T-helper 1 cell (primary cell): ENCODE measurements around the gene BLOC1S1.

ENCODE experiments used
- DNase-seq, 5 donors: peaks; one replicate each; pipeline ENCODE4 v3.0.0-alpha.2; 2012 to 2020

BLOC1S1 gene

DNA sequence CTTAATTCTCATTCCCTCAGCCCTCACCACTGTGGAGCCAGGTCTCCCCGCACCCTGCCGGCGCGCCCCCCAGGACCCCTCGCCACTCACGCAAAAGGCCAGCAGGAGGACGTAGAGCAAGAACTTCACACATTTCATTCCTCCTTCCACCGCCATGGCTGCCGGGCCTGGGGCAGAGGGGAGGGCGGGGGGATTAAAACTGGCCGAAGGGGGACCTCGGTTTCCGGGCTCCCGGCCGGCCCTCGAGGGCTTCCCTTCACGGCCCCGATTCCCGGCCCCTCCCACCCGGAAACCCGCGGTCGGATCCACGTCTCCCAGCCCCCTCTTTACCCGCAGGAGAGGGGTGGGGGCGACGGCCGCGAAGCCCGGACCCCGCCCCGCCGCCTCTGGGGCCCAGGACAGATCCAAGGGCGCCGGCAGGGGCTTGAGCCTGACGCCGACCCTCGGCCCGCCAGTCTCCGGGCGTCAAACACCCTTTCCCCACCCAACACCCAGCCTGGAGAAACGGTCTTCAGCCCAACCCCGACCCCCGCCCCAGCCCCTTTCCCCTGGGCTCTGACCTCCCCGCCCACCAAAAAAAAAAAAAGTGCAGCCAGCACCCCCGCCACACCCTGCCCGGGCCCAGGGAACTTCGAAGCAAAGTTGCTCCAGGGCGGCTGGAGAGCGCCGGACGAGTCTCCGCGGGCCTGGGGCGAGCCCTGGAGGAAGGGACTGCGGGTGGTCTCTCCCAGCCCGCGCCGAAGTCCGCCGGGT, 12.5 kb downstream of the BLOC1S1 start:
- no peak for DNase-seq

DNA sequence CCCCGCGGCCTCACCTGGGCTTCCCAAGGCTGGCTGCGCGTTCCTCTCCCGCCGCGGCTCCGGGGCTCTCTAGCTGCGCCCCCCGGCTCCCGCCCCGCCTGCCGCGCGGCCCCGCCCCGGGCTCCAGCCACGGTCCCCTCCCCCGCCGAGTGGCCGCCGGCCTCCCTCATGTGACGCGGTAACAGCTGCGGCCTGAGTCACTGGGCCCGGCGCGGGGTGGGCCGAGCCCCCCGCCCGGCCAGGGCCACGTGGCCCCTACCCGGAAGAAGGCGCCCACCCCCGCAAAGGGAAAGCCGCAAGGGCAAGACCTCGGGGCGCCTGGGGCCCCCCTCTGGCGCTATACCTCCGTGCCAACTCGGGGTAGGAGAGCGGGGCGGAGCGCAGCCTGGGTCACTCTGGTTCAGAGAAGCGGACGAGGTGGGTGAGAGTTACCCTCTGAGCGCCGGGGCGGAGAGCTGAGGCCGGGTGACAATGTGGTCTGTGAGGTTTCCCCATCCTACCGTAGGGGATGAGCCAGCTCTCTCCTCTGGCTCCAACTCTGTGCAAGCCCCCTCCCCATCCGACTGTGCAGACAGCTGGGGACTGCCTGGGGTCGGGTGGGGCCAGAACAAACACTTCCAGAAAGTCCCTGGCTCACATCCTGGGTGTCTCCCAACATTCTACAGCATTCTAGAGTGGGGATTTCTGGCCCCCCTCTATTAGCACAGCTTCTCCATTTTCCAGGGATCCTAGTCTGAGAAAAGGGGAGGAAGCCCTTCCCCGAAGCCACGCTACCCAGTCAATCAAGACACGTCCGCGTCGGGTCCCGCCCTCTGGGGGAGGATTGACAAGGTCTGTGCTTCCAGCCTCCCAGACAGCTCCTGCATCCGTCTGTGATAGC, 13.3 kb downstream of the BLOC1S1 start, which contains the start of gene CD63:
Gene CD63 (minus strand): TSS at position 71 of the 880 bp plus-strand sequence. CDS start 668 bp downstream, outside the sequence.
- DNase-seq, result peak in 4 of 5 donors; percentile 30 to 60 (median 54)

- peak in 1 of 5 donors; percentile 47 for DNase-seq
Observed at GRCh38 chr12:55729819-55730818, 14.3 kb downstream of the BLOC1S1 start.

DNA sequence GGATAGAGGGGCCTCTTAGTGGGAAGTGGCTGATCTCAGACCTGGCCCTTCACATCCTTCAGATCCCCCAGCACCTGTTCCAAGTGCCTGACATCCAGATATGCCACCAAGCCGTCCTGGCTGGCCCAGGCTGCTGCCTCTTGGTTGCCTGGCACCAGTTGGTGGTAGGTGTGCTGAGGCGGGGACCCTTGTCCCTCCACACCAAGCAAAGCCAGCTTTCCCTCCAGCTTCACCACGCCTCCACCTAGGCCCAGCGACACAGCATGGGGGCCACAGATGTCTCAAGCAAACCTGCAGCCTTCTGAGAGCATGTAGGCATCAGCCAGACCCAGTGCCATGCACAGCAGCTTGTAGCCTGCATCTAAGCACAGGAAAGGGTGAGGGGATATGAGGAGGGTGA, 16.4 kb downstream of the BLOC1S1 start:
- DNase-seq, result no peak

- DNase-seq, result no peak
Observed at GRCh38 chr12:55733021-55733555, 17.2 kb downstream of the BLOC1S1 start.

- DNase-seq, result no peak
Observed at GRCh38 chr12:55733858-55734257, 18.0 kb downstream of the BLOC1S1 start.

DNA sequence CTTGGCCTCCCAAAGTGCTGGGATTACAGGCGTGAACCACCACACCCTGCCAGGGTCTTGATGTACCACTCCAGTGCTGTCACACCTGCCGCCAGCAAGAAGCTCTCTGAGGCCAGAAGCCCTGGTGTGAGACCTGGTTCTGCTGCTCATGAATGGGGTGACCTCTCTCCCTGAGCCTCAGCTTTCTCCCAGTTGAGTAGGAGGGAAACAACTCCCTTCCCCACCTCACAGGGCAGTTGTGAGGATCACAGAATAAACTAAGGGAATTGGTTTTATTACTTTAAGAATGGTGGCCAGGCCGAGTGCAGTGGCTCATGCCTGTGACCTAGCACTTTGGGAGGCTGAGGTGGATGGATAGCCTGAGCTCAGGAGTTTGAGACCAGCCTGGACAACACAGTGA, 18.7 kb downstream of the BLOC1S1 start:
- no peak for DNase-seq

GRCh38 chr12:55736076-55736475, 20.2 kb downstream of the BLOC1S1 start:
- DNase-seq, result no peak

DNA sequence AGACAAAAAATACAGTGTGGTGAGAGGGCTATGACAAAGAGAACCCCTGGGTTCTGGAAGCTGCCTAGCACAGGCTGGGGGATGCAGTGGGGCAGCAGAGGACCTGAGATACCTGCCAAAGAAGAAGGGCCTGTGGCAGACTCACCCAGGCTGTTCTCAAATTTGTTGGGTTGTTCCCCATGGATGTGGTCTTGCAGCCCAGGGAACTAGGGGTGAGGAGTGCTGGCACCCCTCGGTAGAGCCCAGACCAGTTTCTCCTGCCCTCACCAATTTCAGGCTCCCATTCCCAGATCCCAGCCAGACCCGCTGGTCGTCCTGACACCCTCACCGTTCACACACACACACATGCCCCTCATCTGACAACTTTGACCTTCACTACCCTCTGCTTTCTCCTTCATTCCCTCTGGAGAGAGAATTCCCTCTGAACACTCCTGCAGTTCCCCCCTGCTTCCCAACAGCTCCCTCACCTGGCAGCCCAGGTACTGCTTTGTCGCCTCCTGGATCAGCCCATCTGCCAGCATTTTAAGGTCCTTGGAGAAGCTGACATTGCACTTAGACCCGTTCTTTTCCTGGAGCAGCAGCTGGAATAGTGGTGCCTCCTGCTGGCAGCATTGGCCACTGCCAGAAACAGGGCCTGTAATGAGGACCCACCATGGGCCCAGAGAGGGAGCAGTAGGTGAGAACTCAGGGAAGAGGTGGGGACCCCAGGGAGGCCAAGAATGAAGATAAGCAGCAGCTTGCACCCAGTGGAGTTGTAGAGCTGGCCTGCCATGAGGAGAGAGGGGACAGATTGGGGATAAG, 21.1 kb downstream of the BLOC1S1 start:
- DNase-seq, result peak in 1 of 5 donors; percentile 66

DNA sequence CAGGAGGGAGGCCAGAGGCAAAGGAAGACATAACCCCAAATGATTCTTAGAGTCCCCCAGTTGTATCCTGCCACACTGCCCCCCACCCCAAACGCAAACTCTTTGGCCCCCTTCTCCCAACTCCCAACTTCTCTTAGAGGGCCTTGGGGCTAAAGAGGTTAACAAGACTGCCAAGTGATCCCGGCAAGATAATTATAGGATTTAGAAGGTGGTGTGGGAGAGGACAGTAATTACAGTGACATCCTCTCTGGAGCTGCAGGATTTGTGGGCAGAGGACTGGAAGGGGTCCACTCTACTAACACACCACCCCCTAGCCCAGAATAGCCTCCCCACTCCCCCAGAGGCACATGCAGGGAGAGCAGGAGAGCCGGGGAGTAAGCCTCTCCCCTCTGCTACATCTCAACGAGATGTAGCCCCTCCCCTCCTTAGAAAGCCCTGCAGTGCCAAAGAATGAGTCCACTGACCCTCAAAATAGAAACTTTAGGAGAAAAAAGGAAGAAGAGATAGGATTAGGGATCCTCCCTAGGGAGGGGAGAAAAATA, 21.8 kb downstream of the BLOC1S1 start:
- no peak for DNase-seq

DNA sequence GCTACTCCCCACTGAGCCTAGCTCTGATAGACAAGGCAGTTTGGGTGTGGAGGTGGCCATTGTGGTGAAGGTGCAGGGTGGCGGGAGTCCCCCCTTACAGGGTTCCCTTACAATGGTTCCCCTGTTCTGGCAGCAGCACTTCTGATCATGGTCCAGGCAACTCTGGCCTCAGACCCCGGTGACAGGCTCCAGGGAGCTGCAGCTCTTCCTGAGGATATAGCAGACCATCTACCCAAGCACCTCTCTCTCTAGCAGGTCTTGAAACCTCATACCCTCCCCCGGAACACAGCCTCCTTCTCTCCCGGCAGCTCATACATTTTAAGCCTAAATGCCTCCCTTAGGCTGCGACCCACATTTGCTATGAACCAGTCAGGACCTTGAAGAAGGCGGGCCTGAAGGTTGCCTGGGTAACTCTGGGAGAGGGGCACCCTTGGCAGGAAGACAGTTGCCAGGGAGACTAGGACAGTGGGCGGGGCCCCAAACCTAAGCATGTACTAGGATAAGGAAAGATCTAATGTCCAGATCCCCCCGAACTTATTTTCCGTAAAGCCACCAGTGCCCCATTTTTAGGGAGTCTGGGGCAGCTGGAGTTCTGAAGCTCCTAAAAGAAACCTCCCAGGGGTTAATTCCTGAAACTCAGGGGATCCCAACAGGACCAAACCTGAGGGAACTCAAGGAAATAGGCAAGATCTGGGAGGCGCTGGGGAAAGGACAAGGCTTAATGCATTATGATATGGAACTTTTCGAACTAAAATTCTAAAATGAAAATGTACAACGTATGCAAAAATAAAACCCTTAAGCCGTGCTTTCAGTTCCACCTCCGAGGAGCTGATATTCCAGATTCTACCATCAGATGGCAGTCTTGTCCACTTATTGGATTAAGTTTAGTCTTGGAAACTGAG, 22.5 kb downstream of the BLOC1S1 start:
- peak in 4 of 5 donors; percentile 47 to 85 (median 74) for DNase-seq

GRCh38 chr12:55739025-55739378, 23.2 kb downstream of the BLOC1S1 start:
- DNase-seq, result no peak

- DNase-seq, result no peak
Observed at GRCh38 chr12:55741931-55742680, 26.3 kb downstream of the BLOC1S1 start.

DNA sequence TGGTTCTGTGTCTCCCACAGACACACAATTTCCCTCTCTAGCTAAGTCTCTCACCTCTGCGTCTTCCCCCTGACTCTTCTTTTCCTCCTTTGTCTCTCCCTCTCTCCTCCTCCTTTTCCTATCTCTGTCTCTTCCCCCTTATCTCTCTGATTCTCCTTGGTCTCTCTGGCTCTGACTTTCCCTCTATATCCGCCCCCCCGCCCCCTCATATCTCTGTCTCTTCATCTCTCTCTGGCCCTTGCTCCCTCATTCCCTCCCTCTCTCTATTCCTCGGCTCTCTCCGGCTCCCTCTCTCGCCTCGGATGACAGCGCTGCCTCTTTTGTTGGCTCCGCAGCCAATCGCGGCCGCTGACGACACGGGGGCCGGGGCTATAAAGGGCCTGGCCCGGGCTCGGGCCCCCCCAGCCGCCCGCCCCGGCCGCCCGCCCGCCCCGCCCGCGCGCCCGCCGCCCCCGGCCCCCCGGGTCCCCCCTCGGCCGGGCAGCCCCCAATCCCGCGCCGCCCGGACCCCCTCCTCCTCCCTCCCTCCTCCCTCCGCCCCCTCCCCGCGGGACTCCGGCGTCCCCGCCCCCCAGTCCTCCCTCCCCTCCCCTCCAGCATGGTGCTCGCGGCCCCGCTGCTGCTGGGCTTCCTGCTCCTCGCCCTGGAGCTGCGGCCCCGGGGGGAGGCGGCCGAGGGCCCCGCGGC, 27.0 kb downstream of the BLOC1S1 start, which contains the start of gene GDF11:
Gene GDF11 (plus strand): TSS at position 404 of the 687 bp plus-strand sequence. CDS start 195 bp downstream, at position 599.
- DNase-seq, result peak; percentile 60 to 71 (median 68)

DNA sequence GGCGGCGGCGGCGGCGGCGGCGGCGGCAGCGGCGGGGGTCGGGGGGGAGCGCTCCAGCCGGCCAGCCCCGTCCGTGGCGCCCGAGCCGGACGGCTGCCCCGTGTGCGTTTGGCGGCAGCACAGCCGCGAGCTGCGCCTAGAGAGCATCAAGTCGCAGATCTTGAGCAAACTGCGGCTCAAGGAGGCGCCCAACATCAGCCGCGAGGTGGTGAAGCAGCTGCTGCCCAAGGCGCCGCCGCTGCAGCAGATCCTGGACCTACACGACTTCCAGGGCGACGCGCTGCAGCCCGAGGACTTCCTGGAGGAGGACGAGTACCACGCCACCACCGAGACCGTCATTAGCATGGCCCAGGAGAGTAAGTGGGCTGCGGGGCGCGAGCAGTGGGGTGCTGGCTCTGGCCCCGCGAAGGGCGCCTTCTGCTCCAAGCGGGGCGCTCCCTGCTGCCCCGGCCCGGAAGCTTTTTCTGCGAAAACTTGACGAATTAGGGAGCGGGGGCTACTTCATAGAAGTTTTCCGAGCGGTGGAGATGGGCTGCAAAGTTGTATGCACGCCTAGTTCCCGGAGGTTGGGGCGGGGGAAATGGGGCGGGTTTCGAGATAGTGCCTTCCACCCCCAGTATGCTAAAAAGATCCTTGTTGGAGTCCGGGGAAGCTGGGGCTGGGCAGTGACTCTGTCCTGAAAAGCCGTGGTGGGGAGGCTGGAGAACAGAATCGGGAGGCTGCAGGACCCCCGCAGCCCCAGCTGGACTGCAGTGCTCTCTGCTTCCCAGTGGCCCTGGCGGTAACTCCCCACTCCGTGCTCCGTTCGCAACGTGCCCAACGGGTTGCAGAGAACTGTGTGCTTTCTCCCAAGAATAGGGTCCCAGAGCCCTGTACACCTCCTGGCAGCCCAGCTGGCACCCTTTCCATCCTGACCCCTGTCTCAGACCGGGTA, 27.8 kb downstream of the BLOC1S1 start:
- peak in 4 of 5 donors; percentile 33 to 68 (median 38) for DNase-seq

- no peak for DNase-seq
Observed at GRCh38 chr12:55744340-55745030, 28.6 kb downstream of the BLOC1S1 start.
